GM18505 (cell line): ENCODE results near the gene TIA1.

Experiments
- ATAC-seq: cut with Tn5 transposase; IDR thresholded peaks from one replicate; pipeline ENCODE4 v1.9.1; 2021; ENCODE audit not compliant: unreplicated experiment
- POLR2A ChIP-seq: IDR thresholded peaks from 4 replicates; pipeline ENCODE4 v1.6.1; 2011; ENCODE audit warnings: borderline replicate concordance; ENCODE audit not compliant: insufficient read depth, insufficient read length; ENCODE audit errors: extremely low read depth

TIA1 gene

GRCh38 chr2:70161069-70161534 lies 87.3 kb downstream of the TIA1 start:
- TF ChIP-seq POLR2A = no peak
- ATAC-seq = peak; percentile 88

- no peak for ATAC-seq
- no peak for TF ChIP-seq POLR2A
These were observed 87.9 kb downstream of the TIA1 start for GRCh38 chr2:70160545-70160944.
